ENCODE results near the gene IST1.
"Not testable (repeated sequence)": the region's sequence is repeated elsewhere in the genome, so short reads cannot be mapped to it uniquely, and the experiment has no call there.

Gene IST1

DNA sequence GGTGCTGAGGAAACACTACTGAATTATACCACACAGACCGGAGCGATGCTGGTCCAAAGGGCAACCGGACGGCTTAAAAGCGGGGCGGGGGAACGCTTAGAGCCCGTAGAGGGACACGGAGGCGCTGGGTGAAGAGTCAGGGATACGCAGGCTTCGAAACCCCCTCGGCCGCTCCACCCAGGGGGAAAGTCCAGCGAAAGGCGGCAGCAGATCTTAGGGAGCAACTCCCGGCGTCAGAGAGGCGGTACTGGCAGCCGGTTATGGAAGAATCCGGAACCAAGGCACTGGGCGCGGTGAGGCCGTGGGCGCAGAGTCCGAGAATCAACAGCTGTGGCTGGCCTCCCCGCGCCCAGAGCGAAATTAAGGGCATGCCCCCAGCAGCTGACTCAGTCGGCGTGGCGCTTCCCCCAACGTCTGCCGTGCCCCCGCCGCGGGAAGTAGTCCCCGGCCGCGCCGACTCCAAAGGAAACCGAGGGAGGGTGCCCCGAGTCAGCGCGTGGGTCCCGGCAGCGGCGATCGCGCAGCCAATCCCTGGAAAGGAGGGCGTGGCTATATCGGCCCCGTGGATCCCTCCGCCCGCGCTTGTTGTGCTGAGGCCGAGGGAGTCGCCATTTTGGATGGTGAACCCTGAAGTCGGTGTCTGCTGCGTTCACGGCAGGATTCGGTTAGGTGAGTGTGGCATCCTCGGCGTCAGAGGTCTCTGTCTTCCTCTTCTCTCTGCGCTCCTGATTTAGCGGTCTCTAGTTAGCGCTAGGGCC lies at the start of gene IST1:
TSS of gene IST1 (plus strand) at position 611 of the 758 bp plus-strand sequence. CDS start 20,110 bp downstream, outside the sequence.
- peak; percentile 98 for DNase-seq (ENCODE audit: low spot score)
- FAIRE-seq = peak; percentile 48

DNA sequence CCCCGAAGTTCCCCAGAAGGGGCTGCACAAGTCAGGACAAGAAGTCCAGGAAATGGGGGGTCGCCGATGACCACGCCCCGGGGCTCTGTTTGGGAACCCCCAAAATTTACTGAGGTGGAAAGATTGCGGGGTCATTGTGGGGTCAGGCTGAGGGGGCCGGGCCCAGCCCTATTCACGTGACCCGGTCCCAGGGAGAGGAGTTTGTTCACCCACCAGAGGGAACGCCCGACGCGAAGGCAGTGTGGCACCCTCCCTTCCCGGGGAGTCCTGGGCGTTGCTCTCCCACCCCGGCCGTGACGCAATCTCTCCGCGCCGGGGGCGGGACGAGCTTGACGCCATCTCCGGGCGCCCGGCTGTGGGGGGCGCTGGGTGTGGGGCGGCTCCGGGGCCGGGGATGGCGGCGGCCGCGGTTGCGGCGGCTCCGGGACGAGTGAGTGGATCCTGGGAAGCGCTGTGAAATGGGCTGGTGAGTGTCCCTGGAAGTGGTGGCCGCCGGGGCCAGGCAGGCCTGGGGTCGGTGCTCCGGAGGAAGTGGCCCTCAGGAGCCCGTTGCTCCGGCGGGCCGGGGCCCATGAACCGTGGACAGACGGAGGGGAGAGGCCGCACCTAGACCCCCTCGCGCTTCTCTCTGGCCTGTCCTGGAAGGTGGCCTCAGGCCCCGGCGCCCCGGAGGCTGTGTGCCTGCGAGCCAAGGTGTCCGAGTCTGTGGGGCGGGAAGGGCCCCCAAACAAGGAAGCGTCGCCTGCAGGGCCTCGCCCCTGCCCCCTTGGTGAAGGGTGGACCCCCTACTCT lies 49.5 kb upstream of the IST1 start, which contains the start of gene ATXN1L:
TSS of gene ATXN1L (plus strand) at position 338 of the 792 bp plus-strand sequence. CDS start 3,765 bp downstream, outside the sequence.
- no peak for FAIRE-seq

DNA sequence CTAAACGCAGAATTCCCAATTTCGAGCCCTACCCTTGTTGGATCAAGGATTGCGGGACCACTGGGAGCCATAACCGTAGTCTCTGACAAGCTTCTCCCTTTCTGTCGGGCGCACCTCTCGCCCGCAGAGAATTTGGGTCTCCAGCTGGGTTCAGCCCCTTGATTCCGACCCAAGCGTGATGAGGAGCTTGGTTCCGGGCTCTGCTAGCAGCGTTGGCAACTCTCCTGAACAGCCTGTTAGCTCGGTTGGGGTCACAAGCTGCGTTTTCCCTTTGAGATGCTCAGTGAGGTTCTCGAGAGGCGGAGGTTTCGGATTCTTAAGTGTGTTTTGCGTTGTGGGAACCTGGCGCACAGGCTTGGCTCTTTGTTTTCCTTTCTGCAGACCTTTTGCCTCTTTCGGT lies 48.9 kb upstream of the IST1 start:
- no peak for FAIRE-seq
- DNase-seq (ENCODE audit: low spot score) = no peak

More for the DNA sequence above, 49.5 kb upstream of the IST1 start, which contains the start of gene ATXN1L:
- peak; percentile 98 for DNase-seq (ENCODE audit: low spot score)

GRCh38 chr16:71847096-71847495 lies 48.2 kb upstream of the IST1 start:
- DNase-seq (ENCODE audit: low spot score) (no peak), FAIRE-seq (no peak)

GRCh38 chr16:71848622-71849021 lies 46.7 kb upstream of the IST1 start:
- FAIRE-seq (no peak), DNase-seq (ENCODE audit: low spot score) (no peak)

GRCh38 chr16:71851746-71852145 lies 43.6 kb upstream of the IST1 start:
- no peak for FAIRE-seq
- no peak for DNase-seq (ENCODE audit: low spot score)

- FAIRE-seq (no peak), DNase-seq (ENCODE audit: low spot score) (no peak)
Observed at GRCh38 chr16:71852158-71852557, 43.2 kb upstream of the IST1 start.

- DNase-seq (ENCODE audit: low spot score) (no peak), FAIRE-seq (no peak)
Observed at GRCh38 chr16:71852561-71852960, 42.8 kb upstream of the IST1 start.

DNA sequence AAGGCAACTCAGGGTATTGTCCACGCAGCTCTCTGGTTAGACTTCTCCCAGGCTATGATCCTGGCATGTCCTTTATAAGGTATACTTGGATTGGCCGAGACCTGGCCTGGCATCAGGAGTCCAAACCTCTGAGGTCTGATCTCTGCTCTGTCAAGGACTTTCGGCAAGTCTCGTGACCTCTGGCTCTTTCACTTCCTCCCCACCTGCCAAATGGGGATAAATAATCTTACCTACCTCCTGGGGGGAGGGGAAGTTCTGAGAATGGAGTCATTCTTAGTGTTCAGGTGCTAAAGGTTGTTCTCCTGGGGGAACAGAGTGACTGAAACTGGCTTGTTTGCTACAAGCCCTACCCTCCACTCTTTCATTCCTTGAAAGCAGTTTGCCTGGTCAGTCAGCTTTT lies 41.9 kb upstream of the IST1 start:
- no peak for DNase-seq (ENCODE audit: low spot score)
- FAIRE-seq = no peak

DNA sequence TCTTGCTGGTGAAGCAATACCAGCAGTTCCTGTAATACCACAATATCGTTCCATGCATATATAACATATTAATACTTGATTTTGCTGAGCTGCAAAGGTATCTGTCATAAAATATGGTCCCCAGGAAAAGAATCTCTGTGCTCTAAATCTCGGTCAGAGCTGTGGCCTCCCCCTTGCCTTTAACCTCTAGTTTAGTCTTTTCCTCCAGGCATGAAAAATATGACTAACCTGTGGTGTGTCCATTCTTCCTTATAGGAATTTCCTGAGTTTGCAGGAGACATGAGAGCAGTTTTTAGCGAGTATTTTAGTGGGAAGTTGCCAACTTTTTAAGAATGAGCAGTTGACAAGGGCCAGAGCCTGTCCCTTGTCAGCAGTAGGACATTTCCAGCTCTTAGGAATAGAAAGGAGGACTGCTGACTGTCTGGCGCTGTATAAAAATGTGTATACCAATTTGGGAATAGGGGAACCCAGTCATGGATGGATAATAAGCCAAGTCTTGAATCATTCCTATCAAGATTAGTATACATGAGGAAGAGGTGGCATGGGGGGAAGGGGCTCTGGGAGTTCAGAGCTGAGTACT lies 40.9 kb upstream of the IST1 start:
- FAIRE-seq (no peak), DNase-seq (ENCODE audit: low spot score) (no peak)

DNA sequence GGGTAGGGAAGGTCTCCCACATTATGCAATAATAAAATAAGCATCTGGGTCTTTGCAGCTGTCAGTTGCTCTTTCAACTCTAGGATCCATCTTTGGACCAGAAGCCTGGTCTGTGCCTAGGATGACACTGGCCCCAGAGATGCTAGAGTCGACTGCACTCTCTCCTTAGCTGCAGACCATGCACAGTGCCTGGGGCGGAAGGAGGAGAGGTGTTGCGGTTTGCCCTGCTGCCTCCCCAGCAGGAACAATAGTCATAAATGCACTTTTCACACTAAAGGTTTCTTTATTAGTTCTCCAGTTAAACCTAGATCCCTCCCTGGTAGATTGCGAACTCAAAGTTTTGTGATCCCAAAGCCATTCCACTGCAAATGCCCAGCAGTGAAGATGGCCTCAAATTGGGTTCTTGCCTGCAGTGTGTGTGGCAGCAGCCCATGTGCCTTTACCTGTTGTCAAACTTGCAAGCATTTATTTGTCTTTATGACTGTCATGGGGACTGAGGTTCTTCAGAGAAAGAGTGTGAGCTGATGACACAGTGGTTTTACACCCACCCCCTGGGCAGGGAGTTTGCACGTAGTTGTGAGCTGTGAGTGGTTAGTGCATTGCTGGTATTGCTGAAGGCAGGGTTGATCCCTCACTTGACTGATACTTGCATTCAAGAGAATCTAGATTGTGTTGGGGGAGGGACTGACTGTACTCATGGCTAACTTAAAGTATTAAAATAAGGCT lies 39.2 kb upstream of the IST1 start:
- FAIRE-seq (no peak), DNase-seq (ENCODE audit: low spot score) (no peak)

DNA sequence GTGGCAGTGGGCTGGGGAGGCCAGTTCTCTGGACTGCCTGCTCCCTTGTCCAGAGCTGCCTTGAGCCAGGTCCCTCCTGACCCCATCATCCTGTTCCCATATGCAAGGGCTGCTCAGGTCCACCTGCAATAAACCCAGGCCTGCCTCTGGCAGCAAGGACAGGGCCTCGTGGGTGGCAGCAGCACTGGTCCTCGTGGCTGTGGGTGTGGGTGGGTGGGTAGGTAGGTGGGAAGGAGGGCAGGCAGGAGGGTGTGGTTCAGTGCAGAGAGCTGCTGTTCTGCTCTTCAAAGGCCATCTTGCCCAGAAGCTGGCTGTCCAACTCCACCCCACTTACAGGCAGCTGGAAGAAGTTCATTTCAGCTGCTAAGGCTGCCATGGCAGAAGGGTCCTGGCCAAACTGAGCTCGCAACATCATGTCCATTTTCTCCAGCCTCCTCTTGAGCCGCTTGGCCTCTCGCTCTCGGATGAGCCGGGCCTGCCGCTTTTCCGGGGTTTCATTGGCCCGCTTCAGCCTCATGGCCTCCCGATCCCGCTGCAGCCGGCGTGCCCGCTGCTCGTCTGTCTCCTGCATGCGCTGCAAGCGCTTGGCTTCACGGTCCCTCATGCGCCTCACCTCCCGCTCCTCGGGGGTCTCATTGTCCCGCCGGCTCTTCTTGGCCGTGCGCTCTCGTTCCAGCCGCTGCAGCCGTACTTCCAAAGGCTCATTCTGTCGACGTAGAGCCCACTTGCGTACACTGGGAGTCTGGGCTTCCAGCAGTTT lies 35.4 kb upstream of the IST1 start:
- DNase-seq (ENCODE audit: low spot score) = no peak
- FAIRE-seq = no peak

DNA sequence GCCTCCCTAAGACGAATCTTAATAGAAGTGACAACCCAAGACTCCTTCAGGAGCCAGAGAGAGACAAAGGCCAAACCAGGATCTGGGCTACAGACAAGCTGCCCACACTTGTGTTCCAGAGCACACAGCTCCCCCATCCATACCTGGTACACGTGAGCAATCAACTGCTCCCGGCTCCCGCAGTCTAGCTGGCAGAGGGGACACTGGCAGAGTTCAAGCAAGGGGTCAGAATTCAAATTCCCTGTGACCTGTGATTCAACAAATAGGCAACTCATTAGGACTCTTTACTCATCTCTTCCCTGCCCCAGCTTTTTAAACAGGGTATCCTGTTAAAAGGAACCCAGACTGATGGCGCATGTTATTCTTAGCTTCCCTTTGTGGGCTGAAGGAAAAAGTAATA lies 31.3 kb upstream of the IST1 start:
- no peak for FAIRE-seq

DNA sequence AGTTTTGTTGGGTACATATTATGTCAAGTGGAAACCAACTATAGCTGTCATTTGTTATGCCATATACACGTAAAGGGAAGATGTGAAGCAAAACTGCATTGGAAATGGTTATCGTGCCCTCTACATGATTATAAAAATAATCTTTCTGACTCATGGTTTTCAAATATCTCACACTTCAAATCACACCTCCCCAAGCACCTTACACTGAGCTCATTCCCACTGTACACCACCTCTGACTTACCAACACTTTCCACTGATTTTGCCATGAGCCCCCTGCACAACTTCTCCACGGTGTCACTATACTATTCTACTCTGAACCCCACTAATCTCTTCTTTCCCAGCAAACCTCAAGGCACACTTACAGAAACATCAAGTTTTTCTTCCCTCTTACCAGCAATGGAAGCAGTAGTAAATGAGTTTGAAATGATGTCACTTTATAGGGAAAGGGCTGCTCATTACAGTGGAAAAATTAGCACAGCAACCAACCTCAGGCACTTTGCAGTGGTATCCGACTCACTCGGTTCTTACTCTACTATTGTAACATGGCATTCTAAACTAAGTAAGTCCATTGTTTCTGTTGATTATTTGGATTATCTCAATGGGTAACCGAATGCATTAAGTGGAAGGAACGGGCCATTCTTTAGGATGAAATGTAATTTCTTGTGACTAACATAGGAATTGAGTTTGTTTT lies 30.0 kb upstream of the IST1 start:
- no peak for FAIRE-seq
- no peak for DNase-seq (ENCODE audit: low spot score)

More for the DNA sequence above, 31.3 kb upstream of the IST1 start:
- DNase-seq (ENCODE audit: low spot score) = no peak

DNA sequence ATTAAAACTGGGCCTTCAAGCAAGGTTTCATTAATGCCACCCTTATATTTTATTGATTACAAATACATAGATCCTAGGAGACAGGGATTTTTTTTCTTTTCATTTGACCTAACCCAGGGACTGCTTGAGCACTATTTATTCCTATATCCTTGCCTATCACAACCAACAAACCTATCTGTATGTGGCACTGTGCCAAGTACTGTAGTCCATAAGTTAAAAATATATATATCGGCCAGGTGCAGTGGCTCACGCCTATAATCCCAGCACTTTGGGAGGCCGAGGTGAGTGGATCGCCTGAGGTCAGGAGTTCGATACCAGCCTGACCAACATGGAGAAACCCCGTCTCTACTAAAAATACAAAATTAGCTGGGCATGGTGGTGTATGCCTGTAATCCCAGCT lies 28.2 kb upstream of the IST1 start:
- FAIRE-seq; DNase-seq (ENCODE audit: low spot score): not testable (repeated sequence)

GRCh38 chr16:71867939-71868338 lies 27.4 kb upstream of the IST1 start:
- FAIRE-seq (no peak), DNase-seq (ENCODE audit: low spot score) (no peak)

DNA sequence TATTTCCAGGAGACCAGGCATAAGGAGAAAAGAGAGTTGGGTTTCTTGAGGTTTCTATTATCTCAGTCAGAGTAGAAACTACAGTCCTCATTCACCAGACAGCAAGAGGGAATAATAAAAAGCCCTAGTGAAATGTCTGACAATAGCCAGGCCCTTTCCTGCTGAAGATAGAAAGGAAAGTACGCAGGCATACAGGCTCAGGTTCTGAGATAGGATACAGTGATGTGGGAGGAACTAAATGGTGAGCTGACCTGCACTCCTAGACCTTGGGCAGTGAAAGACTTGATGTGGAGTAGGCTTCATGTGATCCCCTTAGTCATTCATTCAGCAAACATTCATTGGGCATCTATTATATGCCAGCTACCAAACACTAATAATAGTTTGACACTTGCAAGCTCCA lies 26.2 kb upstream of the IST1 start:
- DNase-seq (ENCODE audit: low spot score) (no peak), FAIRE-seq (no peak)

- DNase-seq (ENCODE audit: low spot score) (no peak), FAIRE-seq (no peak)
Observed at GRCh38 chr16:71870818-71871217, 24.5 kb upstream of the IST1 start.

DNA sequence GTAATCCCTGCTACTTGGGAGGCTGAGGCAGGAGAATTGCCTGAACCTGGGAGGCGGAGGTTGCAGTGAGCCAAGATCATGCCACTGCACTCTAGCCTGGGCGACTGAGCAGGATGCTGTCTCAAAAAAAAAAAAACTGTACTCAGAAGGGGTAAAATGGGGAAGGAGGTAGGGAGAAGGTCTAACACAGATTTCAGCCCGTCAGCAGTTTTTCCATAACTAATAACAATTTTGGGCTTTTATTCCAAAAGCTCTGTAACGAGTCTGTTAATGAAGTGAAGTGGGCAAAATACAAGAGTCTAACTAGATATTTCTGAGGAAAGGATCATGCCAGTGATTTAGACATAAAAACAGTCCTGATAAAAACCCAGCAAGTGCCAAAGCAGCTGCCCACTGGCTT lies 22.1 kb upstream of the IST1 start:
- no peak for DNase-seq (ENCODE audit: low spot score)
- no peak for FAIRE-seq

DNA sequence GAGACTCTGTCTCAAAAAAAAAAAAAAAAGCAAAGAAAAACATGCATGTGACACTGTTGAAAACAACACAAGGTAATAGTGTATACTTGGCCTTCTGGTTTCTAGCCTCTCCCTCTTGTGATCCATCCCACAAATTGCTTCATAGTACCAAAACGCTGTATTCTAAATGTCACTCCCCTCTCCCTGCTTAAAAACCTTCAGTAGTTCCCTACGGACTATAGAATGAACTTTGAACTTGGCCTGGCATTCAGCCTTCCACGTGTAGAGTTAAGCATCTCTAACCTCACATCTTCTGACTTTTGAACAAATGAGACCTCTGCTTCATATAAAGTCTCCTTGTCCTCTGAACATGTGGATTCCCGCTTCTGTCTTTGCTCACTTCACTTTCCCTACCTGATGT lies 16.4 kb upstream of the IST1 start:
- FAIRE-seq (no peak), DNase-seq (ENCODE audit: low spot score) (no peak)
